Muscle of back (tissue), 11 donors: ENCODE data around the gene RNF208. TPM values are rescaled to one million over a fixed set of nuclear protein-coding genes. Genes with fewer than 3 reads are reported as not detected.

ENCODE experiments used
- DNase-seq, 3 donors: peaks; one replicate each; pipeline versions ENCODE4 v3.0.0 to v3.0.0-alpha.2; 2013
- polyA plus RNA-seq, 10 donors: library from polyadenylated mRNA; unstranded; fragments of 120-200 nt; gene quantifications; one replicate each; pipeline ENCODE4 v1.2.1, GENCODE V29; 2013; ENCODE audit not compliant: insufficient read length in 10 of 10

The RNF208 gene
- polyA plus RNA-seq, 10 donors, result 1.8 to 4.5 (median 2.4) TPM

GRCh38 chr9:137228968-137229896, 7.2 kb upstream of the RNF208 start:
- no peak for DNase-seq

GRCh38 chr9:137228506-137228967, 6.5 kb upstream of the RNF208 start:
- DNase-seq, result no peak

GRCh38 chr9:137227853-137228505, 5.9 kb upstream of the RNF208 start:
- no peak for DNase-seq

- peak in 2 of 3 donors; percentile 69 to 77 for DNase-seq
Observed at GRCh38 chr9:137227054-137227852, 5.2 kb upstream of the RNF208 start, which contains the start of gene RNF224. Gene RNF224, plus strand, starts transcription at chr9:137227502. Its CDS starts 834 bp downstream, at chr9:137228336.

GRCh38 chr9:137226338-137227053, 4.5 kb upstream of the RNF208 start:
- no peak for DNase-seq

GRCh38 chr9:137225699-137226331, 3.8 kb upstream of the RNF208 start:
- DNase-seq, result no peak

GRCh38 chr9:137224830-137225694, 3.0 kb upstream of the RNF208 start, which contains the start of gene CYSRT1:
Gene CYSRT1, plus strand, starts transcription at chr9:137225174. Its CDS starts 448 bp downstream, at chr9:137225622.
- no peak for DNase-seq

GRCh38 chr9:137223078-137223970, 1.3 kb upstream of the RNF208 start:
- DNase-seq, result peak; percentile 97 to 98 (median 97)

GRCh38 chr9:137221506-137222111, 431 bp downstream of the RNF208 start:
- DNase-seq, result no peak

GRCh38 chr9:137221095-137221505, 940 bp downstream of the RNF208 start:
- no peak for DNase-seq

GRCh38 chr9:137220317-137221094, 1.5 kb downstream of the RNF208 start:
- DNase-seq, result no peak

GRCh38 chr9:137219757-137220316, 2.2 kb downstream of the RNF208 start:
- DNase-seq, result no peak

- no peak for DNase-seq
Observed at GRCh38 chr9:137218754-137219271, 3.2 kb downstream of the RNF208 start.

- DNase-seq, result no peak
Observed at GRCh38 chr9:137218212-137218753, 3.8 kb downstream of the RNF208 start.

- DNase-seq, result no peak
Observed at GRCh38 chr9:137217276-137218211, 4.5 kb downstream of the RNF208 start.
